Neuronal stem cell (in vitro differentiated cells): ENCODE measurements around the gene PCP4L1.
"Not testable (repeated sequence)": the region's sequence is repeated elsewhere in the genome, so short reads cannot be mapped to it uniquely, and the experiment has no call there.

Experiments
- DNase-seq: peaks from one replicate; pipeline ENCODE4 v3.0.0-alpha.2; 2013; ENCODE audit warnings: low spot score
- H2AFZ ChIP-seq: one replicate; pipeline ENCODE4 v1.6.1; 2013; ENCODE audit warnings: mild to moderate bottlenecking, low read length, inconsistent platforms
- H2AK5ac ChIP-seq: 2 replicates; pipeline ENCODE4 v1.6.1; 2013; ENCODE audit warnings: low read depth, mild to moderate bottlenecking, inconsistent platforms, low read length, moderate library complexity, mixed read lengths
- H2BK120ac ChIP-seq: 2 replicates; pipeline ENCODE4 v1.6.1; 2013; ENCODE audit warnings: low read depth, mild to moderate bottlenecking, inconsistent platforms, low read length, moderate library complexity, mixed read lengths
- H2BK12ac ChIP-seq: one replicate; pipeline ENCODE4 v1.6.1; 2013; ENCODE audit warnings: low read length, inconsistent platforms
- H2BK15ac ChIP-seq: 2 replicates; pipeline ENCODE4 v1.6.1; 2013; ENCODE audit warnings: mild to moderate bottlenecking, low read length, inconsistent platforms, mixed read lengths
- H2BK5ac ChIP-seq: one replicate; pipeline ENCODE4 v1.6.1; 2013; ENCODE audit warnings: inconsistent platforms, mild to moderate bottlenecking, low read length, moderate library complexity
- H3K14ac ChIP-seq: one replicate; pipeline ENCODE4 v1.6.1; 2013; ENCODE audit warnings: low read length, inconsistent platforms
- H3K18ac ChIP-seq: 2 replicates; pipeline ENCODE4 v1.6.1; 2013; ENCODE audit warnings: low read length, inconsistent platforms
- H3K23ac ChIP-seq: 2 replicates; pipeline ENCODE4 v1.6.1; 2013; ENCODE audit warnings: low read depth, mild to moderate bottlenecking, mixed read lengths, low read length, inconsistent platforms; ENCODE audit not compliant: poor library complexity
- H3K27ac ChIP-seq: replicated peaks from 3 replicates; pipeline ENCODE4 v1.5.1; 2013; ENCODE audit warnings: low read length, inconsistent platforms
- H3K27me3 ChIP-seq, 3 experiments: 2 replicates each; pipeline ENCODE4 v1.6.1; 2013; ENCODE audit warnings: low read length in 3 of 3, mild to moderate bottlenecking in 2 of 3, inconsistent platforms in 1 of 3, low read depth in 1 of 3, mixed read lengths in 1 of 3, moderate library complexity in 1 of 3; ENCODE audit not compliant: control insufficient read depth in 3 of 3, insufficient read depth in 3 of 3
- H3K36me3 ChIP-seq, 2 donors: replicated peaks in 1 of 2; 2 replicates each; pipeline ENCODE4 v1.6.1; 2013; ENCODE audit warnings: low read length in 2 of 2; ENCODE audit not compliant: control insufficient read depth in 2 of 2, insufficient read depth in 2 of 2
- H3K4ac ChIP-seq: 2 replicates; pipeline ENCODE4 v1.6.1; 2013; ENCODE audit warnings: inconsistent platforms, mild to moderate bottlenecking, low read length, moderate library complexity
- H3K4me1 ChIP-seq, 2 donors: 1 replicate in 1 of 2; 2 replicates in 1 of 2; pipeline ENCODE4 v1.6.1; 2013; ENCODE audit warnings: low read length in 2 of 2, low read depth in 1 of 2; ENCODE audit not compliant: control insufficient read depth in 2 of 2, insufficient read depth in 1 of 2
- H3K4me2 ChIP-seq: one replicate; pipeline ENCODE4 v1.6.1; 2013; ENCODE audit warnings: mild to moderate bottlenecking, low read length, inconsistent platforms; ENCODE audit not compliant: insufficient read depth, poor library complexity, severe bottlenecking
- H3K4me3 ChIP-seq, 2 donors: 2 replicates each; pipeline ENCODE4 v1.5.1; 2013; ENCODE audit warnings: low read length in 2 of 2, mild to moderate bottlenecking in 2 of 2, inconsistent platforms in 1 of 2, moderate library complexity in 1 of 2
- H3K79me1 ChIP-seq: one replicate; pipeline ENCODE4 v1.6.1; 2013; ENCODE audit warnings: low read depth, mild to moderate bottlenecking, inconsistent platforms, low read length, moderate library complexity
- H3K9ac ChIP-seq: one replicate; pipeline ENCODE4 v1.6.1; 2013; ENCODE audit warnings: mild to moderate bottlenecking, low read depth, low read length, inconsistent platforms; ENCODE audit not compliant: poor library complexity
- H3K9me3 ChIP-seq, 2 donors: replicated peaks in 1 of 2; 2 replicates each; pipeline versions ENCODE3 to v1.6.1; 2013; ENCODE audit warnings: low read length in 2 of 2, mild to moderate bottlenecking in 2 of 2, inconsistent platforms in 1 of 2, low read depth in 1 of 2, mixed read lengths in 1 of 2, moderate library complexity in 1 of 2; ENCODE audit not compliant: control insufficient read depth in 2 of 2, insufficient read depth in 1 of 2
- H4K8ac ChIP-seq: one replicate; pipeline ENCODE4 v1.6.1; 2013; ENCODE audit warnings: low read depth, mild to moderate bottlenecking, inconsistent platforms, low read length, moderate library complexity
- H4K91ac ChIP-seq: one replicate; pipeline ENCODE4 v1.6.1; 2013; ENCODE audit warnings: low read length, low read depth, mild to moderate bottlenecking, inconsistent platforms; ENCODE audit not compliant: poor library complexity
- WGBS, 2 donors: extraction: QIAGEN DNeasy Blood & Tissue Kit; methylation state at CpG; one replicate each; pipeline ENCODE4 v1.1.7; 2013; ENCODE audit warnings: missing lambda C conversion rate in 2 of 2, mixed read lengths in 1 of 2; ENCODE audit not compliant: insufficient read length in 2 of 2, insufficient replicate concordance in 1 of 2; ENCODE audit errors: extremely low coverage in 2 of 2; 5-methylcytosine and 5-hydroxymethylcytosine counted together

Gene PCP4L1

DNA sequence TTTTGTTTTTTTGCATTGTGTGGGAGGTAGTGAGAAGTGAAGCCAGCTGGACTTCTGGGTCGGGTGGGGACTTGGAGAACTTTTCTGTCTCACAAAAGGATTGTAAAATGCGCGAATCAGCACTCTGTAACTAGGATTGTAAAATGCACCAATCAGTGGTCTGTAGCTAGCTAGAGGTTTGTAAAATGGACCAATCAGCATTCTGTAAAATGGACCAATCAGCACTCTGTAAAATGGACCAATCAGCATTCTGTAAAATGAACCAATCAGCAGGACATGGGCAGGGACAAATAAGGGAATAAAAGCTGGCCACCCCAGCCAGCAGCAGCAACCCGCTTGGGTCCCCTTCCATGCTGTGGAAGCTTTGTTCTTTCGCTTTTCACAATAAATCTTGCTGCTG is 8.4 kb upstream of the PCP4L1 start:
- not testable (repeated sequence) for H3K9me3 ChIP-seq, H2BK15ac ChIP-seq, H2BK5ac ChIP-seq, H3K4me3 ChIP-seq, H3K14ac ChIP-seq, H3K18ac ChIP-seq, H3K36me3 ChIP-seq, H3K9ac ChIP-seq, H3K79me1 ChIP-seq, H2AFZ ChIP-seq, H2AK5ac ChIP-seq, H4K91ac ChIP-seq, H2BK12ac ChIP-seq, H4K8ac ChIP-seq, H3K27ac ChIP-seq, H3K4ac ChIP-seq, H3K4me2 ChIP-seq, DNase-seq, H3K4me1 ChIP-seq, H3K27me3 ChIP-seq, H3K23ac ChIP-seq, H2BK120ac ChIP-seq
- no CpG with 5 or more reads among the region's 5 CpGs for WGBS, 2 donors

DNA sequence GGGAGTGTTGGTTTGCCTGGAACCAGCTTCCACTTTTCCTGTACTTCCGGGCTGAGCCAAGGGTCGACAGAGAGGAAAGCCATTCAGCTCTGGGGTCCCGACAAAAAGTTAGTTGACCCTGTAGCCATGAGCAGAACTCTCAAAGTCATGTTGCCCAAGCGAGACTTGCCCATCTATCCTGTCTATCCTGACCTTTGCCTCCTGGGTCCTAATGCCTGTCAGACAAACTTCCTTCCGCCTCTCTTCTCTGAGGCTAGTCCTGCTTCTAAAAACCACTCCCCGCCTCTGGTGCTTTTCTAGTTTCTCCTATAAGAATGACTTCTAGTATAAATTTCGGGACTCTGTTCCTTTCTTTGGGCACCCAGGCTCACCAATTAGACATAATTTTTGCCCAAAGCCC is 7.7 kb upstream of the PCP4L1 start:
- H2AFZ ChIP-seq, result peak overlapping the region; percentile 49
- no peaks in the 10 kb centered on the region for H3K36me3 ChIP-seq

DNA sequence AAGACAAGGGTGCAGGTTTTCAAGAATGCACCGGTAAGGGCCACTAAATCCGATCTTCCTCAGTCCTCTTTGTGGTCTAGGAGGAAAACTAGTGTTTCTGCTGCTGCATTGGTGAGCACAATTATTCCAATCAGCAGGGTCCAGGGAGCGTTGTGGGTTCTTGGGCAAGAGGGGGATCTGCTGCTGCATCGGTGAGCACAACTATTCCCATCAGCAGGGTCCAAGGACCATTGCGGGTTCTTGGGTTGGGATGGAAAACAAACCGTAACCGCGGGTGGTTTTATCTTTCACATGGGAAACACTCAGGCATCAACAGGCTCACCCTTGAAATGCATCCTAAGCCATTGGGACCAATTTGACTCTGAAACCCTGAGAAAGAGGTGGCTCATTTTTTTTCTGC is 7.0 kb upstream of the PCP4L1 start:
- no peak overlapping the region for H4K91ac ChIP-seq
- H3K79me1 ChIP-seq, result no peaks in the 10 kb centered on the region
- no CpG with 5 or more reads among the region's 8 CpGs for WGBS, 2 donors
- peaks cover 0 to 2% of the 10 kb centered on the region in 2 donors for H3K9me3 ChIP-seq
- H2BK5ac ChIP-seq, result no peak overlapping the region
- H2BK12ac ChIP-seq, result no peak overlapping the region
- no peak overlapping the region for H3K9ac ChIP-seq
- no peak overlapping the region for H4K8ac ChIP-seq
- H3K18ac ChIP-seq, result no peak overlapping the region
- no peak overlapping the region for H3K4ac ChIP-seq
- no peaks in the 10 kb centered on the region for H3K36me3 ChIP-seq
- H3K27ac ChIP-seq, result no peak overlapping the region
- no peak overlapping the region for H3K14ac ChIP-seq
- H3K23ac ChIP-seq, result no peak overlapping the region
- H2BK120ac ChIP-seq, result no peak overlapping the region
- H2AK5ac ChIP-seq, result no peak overlapping the region
- no peak overlapping the region for H2BK15ac ChIP-seq
- no peak overlapping the region for H3K4me3 ChIP-seq
- no peak overlapping the region for H2AFZ ChIP-seq
- no peak overlapping the region for H3K4me2 ChIP-seq
- H3K4me1 ChIP-seq, result no peaks in the 10 kb centered on the region
- DNase-seq, result no peak
- H3K27me3 ChIP-seq, result peaks cover 0 to 8% (median 0%) of the 10 kb centered on the region in 3 experiments

More for the DNA sequence above, 7.7 kb upstream of the PCP4L1 start:
- no peak overlapping the region for H2BK15ac ChIP-seq
- no peak overlapping the region for H3K14ac ChIP-seq
- no peak overlapping the region for H4K8ac ChIP-seq
- peaks cover 0 to 8% (median 0%) of the 10 kb centered on the region in 3 experiments for H3K27me3 ChIP-seq
- no peaks in the 10 kb centered on the region for H3K4me1 ChIP-seq
- no peaks in the 10 kb centered on the region for H3K79me1 ChIP-seq
- no peak overlapping the region for H3K18ac ChIP-seq
- no peak overlapping the region for H3K27ac ChIP-seq
- WGBS, 2 donors, result no CpG with 5 or more reads among the region's 7 CpGs
- no peaks in the 10 kb centered on the region for H3K9me3 ChIP-seq
- no peak overlapping the region for H2BK12ac ChIP-seq
- no peak overlapping the region for H3K23ac ChIP-seq
- no peak overlapping the region for H3K4ac ChIP-seq
- no peak for DNase-seq
- H3K4me3 ChIP-seq, result no peak overlapping the region
- no peak overlapping the region for H2BK120ac ChIP-seq
- H2AK5ac ChIP-seq, result no peak overlapping the region
- H2BK5ac ChIP-seq, result no peak overlapping the region
- H3K9ac ChIP-seq, result no peak overlapping the region
- no peak overlapping the region for H3K4me2 ChIP-seq
- H4K91ac ChIP-seq, result no peak overlapping the region

DNA sequence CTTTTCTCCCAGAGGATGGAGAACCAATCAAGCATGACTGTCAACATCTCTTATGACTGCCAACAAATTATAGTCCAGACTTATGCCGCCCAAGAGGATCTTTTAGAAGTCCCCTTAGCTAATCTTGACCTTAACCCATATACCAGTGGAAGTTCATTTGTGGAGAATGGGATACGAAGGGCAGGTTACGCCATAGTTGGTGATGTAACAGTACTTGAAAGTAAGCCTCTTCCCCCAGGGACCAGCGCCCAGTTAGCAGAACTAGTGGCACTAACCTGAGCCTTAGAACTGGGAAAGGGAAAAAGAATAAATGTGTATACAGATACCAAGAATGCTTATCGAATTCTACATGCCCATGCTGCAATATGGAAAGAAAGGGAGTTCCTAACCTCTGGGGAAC is 3.2 kb upstream of the PCP4L1 start:
- H2AK5ac ChIP-seq, H2BK12ac ChIP-seq, H4K91ac ChIP-seq, H2BK15ac ChIP-seq, H2BK5ac ChIP-seq, H3K4me1 ChIP-seq, H3K9ac ChIP-seq, H3K4me2 ChIP-seq, H3K36me3 ChIP-seq, H3K79me1 ChIP-seq, H3K4me3 ChIP-seq, H2BK120ac ChIP-seq, H3K27ac ChIP-seq, DNase-seq, H3K4ac ChIP-seq, H4K8ac ChIP-seq, H3K14ac ChIP-seq, H3K23ac ChIP-seq, H3K18ac ChIP-seq, H2AFZ ChIP-seq: not testable (repeated sequence)
- Histone ChIP-seq H3K27me3 (peaks cover 4 to 23% (median 17%) of the 10 kb centered on the region in 3 experiments), H3K9me3 (peaks cover 5 to 14% of the 10 kb centered on the region in 2 donors)
- no CpG with 5 or more reads among the region's 5 CpGs for WGBS, 2 donors
